MM.1S (cell line): ENCODE data around the gene DSCAM.

Experiments used
- CTCF ChIP-seq: fragments of 300-600 bp; sonication (generic); IDR thresholded peaks from 2 replicates; pipeline ENCODE4 v1.5.1; 2016; ENCODE audit warnings: antibody characterized with exemption, low read length, mixed read lengths
- EZH2 ChIP-seq: fragments of 300-600 bp; sonication (generic); optimal IDR thresholded peaks from 2 replicates; pipeline ENCODE3; 2017; ENCODE audit warnings: low read depth, mild to moderate bottlenecking, antibody characterized with exemption, low read length, mixed read lengths
- EZH2phosphoT487 ChIP-seq: fragments of 300-600 bp; sonication (generic); IDR thresholded peaks from 2 replicates; pipeline ENCODE4 v1.6.1; 2018; ENCODE audit warnings: antibody characterized with exemption, low read length

GRCh38 chr21:40146216-40146837, 700.6 kb downstream of the DSCAM start:
- TF ChIP-seq CTCF (no peak), EZH2 (no peak), EZH2phosphoT487 (no peak)
